Measurements from ENCODE around the gene BOD1L2. TPM values are rescaled to one million over a fixed set of nuclear protein-coding genes. Genes with fewer than 3 reads are reported as not detected.

Gene BOD1L2
- total RNA-seq, 2 experiments from 2014 or later = not detected

DNA sequence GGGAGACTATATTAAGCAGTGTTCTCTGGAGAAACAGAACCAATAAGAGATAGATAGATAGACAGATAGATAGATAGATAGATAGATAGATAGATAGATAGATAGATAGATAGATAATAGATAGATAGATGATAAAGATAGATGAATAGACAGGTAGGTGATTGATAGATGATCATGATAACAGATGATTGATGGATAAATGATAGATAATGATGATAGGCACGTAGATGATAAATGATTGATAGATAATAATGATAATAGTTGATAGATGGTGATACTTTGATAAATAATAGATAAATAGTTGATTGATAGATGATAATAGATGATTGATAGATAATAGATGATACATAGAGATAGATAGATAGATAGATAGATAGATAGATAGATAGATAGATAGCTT, 48.5 kb downstream of the BOD1L2 start:
- POLR2A ChIA-PET = no interaction called here
- CTCF ChIA-PET (ENCODE audit: unreplicated experiment) = no interaction called here
- Histone ChIP-seq H3K79me2 (ENCODE audit: insufficient read depth, low read depth, low read length) (no peaks in the 10 kb centered on the region), H3K27ac (ENCODE audit: low read depth, low read length, poor library complexity, severe bottlenecking) (no peak overlapping the region), H4K20me1 (ENCODE audit: insufficient read depth, low read length) (no peaks in the 10 kb centered on the region), H3K4me2 (ENCODE audit: low read length) (no peak overlapping the region), H3K4me1 (ENCODE audit: insufficient read depth, low read length, poor library complexity, severe bottlenecking) (no peaks in the 10 kb centered on the region), H3K4me3 (ENCODE audit: low read depth, low read length, poor library complexity, severe bottlenecking) (no peak overlapping the region), H3K9me2 (ENCODE audit: insufficient read depth, low read length) (no peaks in the 10 kb centered on the region), H2AFZ (ENCODE audit: low read length) (no peak overlapping the region), H3K9me3 (ENCODE audit: low read length) (no peaks in the 10 kb centered on the region), H3K36me3 (ENCODE audit: insufficient read depth, low read length) (no peaks in the 10 kb centered on the region)
- DNase-seq (ENCODE audit: low spot score) = no peak
- no TSS peak for BruUV-seq (replicated peaks)
- no peak for TF ChIP-seq EZH2phosphoT487 (IDR thresholded peaks at IDR 0.05; ENCODE audit: borderline replicate concordance, low read depth, low read length)
- TF ChIP-seq, protein P1, sequence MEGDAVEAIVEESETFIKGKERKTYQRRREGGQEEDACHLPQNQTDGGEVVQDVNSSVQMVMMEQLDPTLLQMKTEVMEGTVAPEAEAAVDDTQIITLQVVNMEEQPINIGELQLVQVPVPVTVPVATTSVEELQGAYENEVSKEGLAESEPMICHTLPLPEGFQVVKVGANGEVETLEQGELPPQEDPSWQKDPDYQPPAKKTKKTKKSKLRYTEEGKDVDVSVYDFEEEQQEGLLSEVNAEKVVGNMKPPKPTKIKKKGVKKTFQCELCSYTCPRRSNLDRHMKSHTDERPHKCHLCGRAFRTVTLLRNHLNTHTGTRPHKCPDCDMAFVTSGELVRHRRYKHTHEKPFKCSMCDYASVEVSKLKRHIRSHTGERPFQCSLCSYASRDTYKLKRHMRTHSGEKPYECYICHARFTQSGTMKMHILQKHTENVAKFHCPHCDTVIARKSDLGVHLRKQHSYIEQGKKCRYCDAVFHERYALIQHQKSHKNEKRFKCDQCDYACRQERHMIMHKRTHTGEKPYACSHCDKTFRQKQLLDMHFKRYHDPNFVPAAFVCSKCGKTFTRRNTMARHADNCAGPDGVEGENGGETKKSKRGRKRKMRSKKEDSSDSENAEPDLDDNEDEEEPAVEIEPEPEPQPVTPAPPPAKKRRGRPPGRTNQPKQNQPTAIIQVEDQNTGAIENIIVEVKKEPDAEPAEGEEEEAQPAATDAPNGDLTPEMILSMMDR (conservative IDR thresholded peaks at IDR 0.05; ENCODE audit: low read length) = no peak
- intact Hi-C loops (cut with micrococcal nuclease; ENCODE audit: unreplicated experiment) = no loop called here

DNA sequence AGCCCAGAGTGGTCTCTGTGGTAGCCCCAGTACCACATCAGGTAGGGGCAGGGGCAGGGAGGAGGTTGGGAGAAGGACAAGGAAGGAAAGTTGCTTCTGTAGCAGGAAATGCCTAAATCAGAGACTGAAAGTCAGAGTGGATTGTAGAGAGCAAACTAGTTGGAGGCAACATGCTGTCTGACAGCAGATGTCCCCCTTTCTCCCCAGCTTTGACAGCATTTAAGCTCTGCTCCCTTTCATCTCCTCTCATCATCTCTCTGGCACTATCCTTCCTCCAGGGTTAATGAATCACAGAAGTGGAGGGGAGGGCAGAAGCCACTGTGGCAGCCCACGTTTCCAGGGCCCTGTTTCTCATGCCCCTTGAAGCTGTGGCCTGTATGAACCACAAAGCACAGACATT, 50.4 kb downstream of the BOD1L2 start:
- POLR2A ChIA-PET = no interaction called here
- DNase-seq (ENCODE audit: low spot score) = no peak
- H3K4me3 ChIP-seq (ENCODE audit: low read depth, low read length, poor library complexity, severe bottlenecking) = no peak overlapping the region
- no peak overlapping the region for H3K4me2 ChIP-seq (ENCODE audit: low read length)
- no peaks in the 10 kb centered on the region for H3K36me3 ChIP-seq (ENCODE audit: insufficient read depth, low read length)
- H3K4me1 ChIP-seq (ENCODE audit: insufficient read depth, low read length, poor library complexity, severe bottlenecking) = no peaks in the 10 kb centered on the region
- H3K9me3 ChIP-seq (ENCODE audit: low read length) = no peaks in the 10 kb centered on the region
- no peaks in the 10 kb centered on the region for H3K79me2 ChIP-seq (ENCODE audit: insufficient read depth, low read depth, low read length)
- CTCF ChIA-PET (ENCODE audit: unreplicated experiment) = no interaction called here
- no peaks in the 10 kb centered on the region for H3K9me2 ChIP-seq (ENCODE audit: insufficient read depth, low read length)
- no peak for TF ChIP-seq EZH2phosphoT487 (IDR thresholded peaks at IDR 0.05; ENCODE audit: borderline replicate concordance, low read depth, low read length)
- TF ChIP-seq, protein P1 (conservative IDR thresholded peaks at IDR 0.05; ENCODE audit: low read length) = no peak
- intact Hi-C loops (cut with micrococcal nuclease; ENCODE audit: unreplicated experiment) = no loop called here
- H3K27ac ChIP-seq (ENCODE audit: low read depth, low read length, poor library complexity, severe bottlenecking) = no peak overlapping the region
- BruUV-seq (replicated peaks) = no TSS peak
- H2AFZ ChIP-seq (ENCODE audit: low read length) = no peak overlapping the region
- no peaks in the 10 kb centered on the region for H4K20me1 ChIP-seq (ENCODE audit: insufficient read depth, low read length)

DNA sequence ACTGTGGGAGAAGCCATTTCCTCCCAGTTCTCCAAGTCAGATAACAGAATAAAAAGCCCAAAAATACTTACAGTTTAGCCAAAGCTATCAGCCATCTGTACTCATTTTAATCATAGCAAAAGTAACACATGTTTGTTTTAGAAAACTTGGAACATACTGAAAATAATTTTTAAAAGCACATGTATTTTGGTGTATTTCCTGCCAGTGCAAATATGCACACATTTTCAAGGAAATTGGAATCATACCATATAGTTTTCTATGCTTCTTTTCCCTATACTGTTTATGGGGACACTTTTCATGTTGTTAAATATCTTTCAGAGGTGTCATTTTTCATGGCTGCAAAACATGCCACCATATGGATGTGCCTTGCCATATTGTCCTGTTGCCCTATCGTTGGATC, 51.2 kb downstream of the BOD1L2 start:
- no peak overlapping the region for H2AFZ ChIP-seq (ENCODE audit: low read length)
- H3K27ac ChIP-seq (ENCODE audit: low read depth, low read length, poor library complexity, severe bottlenecking) = no peak overlapping the region
- ChIA-PET POLR2A (no interaction called here), CTCF (ENCODE audit: unreplicated experiment) (no interaction called here)
- H3K36me3 ChIP-seq (ENCODE audit: insufficient read depth, low read length) = no peaks in the 10 kb centered on the region
- BruUV-seq (replicated peaks) = no TSS peak
- H3K4me2 ChIP-seq (ENCODE audit: low read length) = no peak overlapping the region
- no peak overlapping the region for H3K4me3 ChIP-seq (ENCODE audit: low read depth, low read length, poor library complexity, severe bottlenecking)
- no peaks in the 10 kb centered on the region for H3K9me2 ChIP-seq (ENCODE audit: insufficient read depth, low read length)
- H3K4me1 ChIP-seq (ENCODE audit: insufficient read depth, low read length, poor library complexity, severe bottlenecking) = no peaks in the 10 kb centered on the region
- TF ChIP-seq EZH2phosphoT487 (IDR thresholded peaks at IDR 0.05; ENCODE audit: borderline replicate concordance, low read depth, low read length) = no peak
- TF ChIP-seq, protein P1 (conservative IDR thresholded peaks at IDR 0.05; ENCODE audit: low read length) = no peak
- intact Hi-C loops (cut with micrococcal nuclease; ENCODE audit: unreplicated experiment) = no loop called here
- no peak for DNase-seq (ENCODE audit: low spot score)
- H4K20me1 ChIP-seq (ENCODE audit: insufficient read depth, low read length) = no peaks in the 10 kb centered on the region
- no peaks in the 10 kb centered on the region for H3K9me3 ChIP-seq (ENCODE audit: low read length)
- H3K79me2 ChIP-seq (ENCODE audit: insufficient read depth, low read depth, low read length) = no peaks in the 10 kb centered on the region

Other genes with a start within 250 kb of the BOD1L2 start
- gene ST8SIA3, start 205.5 kb downstream of the BOD1L2 start, total RNA-seq (2014; rRNA removed; shearing (Covaris generic)) = not detected in 2 replicates
- not detected in 2 replicates for gene ST8SIA3, start 205.5 kb downstream of the BOD1L2 start, total RNA-seq (2022)